Activated CD4-positive, CD25-positive, alpha-beta regulatory T cell treated with anti-CD3 and anti-CD28 coated beads, Interleukin-2, amount 50 U/mL, for 24 hours (primary cell): ENCODE data around the gene DCAF11.

Experiments used
- ATAC-seq, 2 donors: fragments of 150-1000 bp; cut with Tn5 transposase; one replicate each; pipeline ENCODE4 v1.10.0; 2021; ENCODE audit warnings: mild to moderate bottlenecking in 1 of 2, moderate library complexity in 1 of 2

DCAF11 gene

GRCh38 chr14:24079491-24080141 lies 35.0 kb upstream of the DCAF11 start:
- no peak for ATAC-seq

- ATAC-seq, result no peak
These were observed 34.4 kb upstream of the DCAF11 start for GRCh38 chr14:24080142-24080530.

GRCh38 chr14:24080888-24081738 lies 33.5 kb upstream of the DCAF11 start:
- peak; percentile 93 to 95 for ATAC-seq

GRCh38 chr14:24081739-24082211 lies 32.8 kb upstream of the DCAF11 start:
- ATAC-seq, result no peak

GRCh38 chr14:24082411-24083080 lies 32.0 kb upstream of the DCAF11 start:
- ATAC-seq, result no peak

GRCh38 chr14:24083462-24083861 lies 31.1 kb upstream of the DCAF11 start:
- no peak for ATAC-seq

GRCh38 chr14:24084440-24084839 lies 30.1 kb upstream of the DCAF11 start:
- no peak for ATAC-seq

- no peak for ATAC-seq
These were observed 29.4 kb upstream of the DCAF11 start for GRCh38 chr14:24085215-24085614.

GRCh38 chr14:24086193-24086955 lies 28.2 kb upstream of the DCAF11 start:
- no peak for ATAC-seq

GRCh38 chr14:24087004-24087403 lies 27.6 kb upstream of the DCAF11 start:
- no peak for ATAC-seq

GRCh38 chr14:24088095-24088494 lies 26.5 kb upstream of the DCAF11 start:
- ATAC-seq, result no peak

- ATAC-seq, result no peak
These were observed 24.7 kb upstream of the DCAF11 start for GRCh38 chr14:24089890-24090289.

- no peak for ATAC-seq
These were observed 22.5 kb upstream of the DCAF11 start for GRCh38 chr14:24092110-24092504.

- no peak for ATAC-seq
These were observed 21.9 kb upstream of the DCAF11 start for GRCh38 chr14:24092505-24093206.

GRCh38 chr14:24093207-24093900 lies 21.2 kb upstream of the DCAF11 start:
- no peak for ATAC-seq

- ATAC-seq, result peak; percentile 75 to 77
These were observed 20.4 kb upstream of the DCAF11 start, which contains the start of gene PCK2 for GRCh38 chr14:24093901-24094840. Gene PCK2 (plus strand): TSS chr14:24094311. CDS start chr14:24094406, 95 bp downstream.

- no peak for ATAC-seq
These were observed 19.7 kb upstream of the DCAF11 start for GRCh38 chr14:24094841-24095270.

GRCh38 chr14:24095271-24096068 lies 19.1 kb upstream of the DCAF11 start:
- peak; percentile 44 to 48 for ATAC-seq

- ATAC-seq, result no peak
These were observed 17.9 kb upstream of the DCAF11 start for GRCh38 chr14:24096545-24097181.
